HCT116 (cell line): Measurements from ENCODE around the gene NLRP1. TPM values are rescaled to one million over a fixed set of nuclear protein-coding genes. Genes with fewer than 3 reads are reported as not detected.

Experiments
- ATAC-seq: fragments of 200-7000 bp; cut with Tn5 transposase; 2 replicates; pipeline ENCODE4 v1.9.1; 2020; ENCODE audit warnings: mild to moderate bottlenecking, moderate library complexity
- BruUV-seq: library from RNA; stranded (reverse); fragments of 400-500 nt; replicated peaks from 2 replicates; lab custom pipeline; 2021; lab: Mats Ljungman, UMichigan
- CTCF ChIA-PET: fragments of 300-600 bp; sonication (Branson Sonifier 250); formaldehyde crosslinking; loops from one replicate; lab custom pipeline; 2021; ENCODE audit warnings: antibody characterized with exemption; lab: Charles Lee
- POLR2A ChIA-PET: fragments of 300-600, 350-600 bp; sonication (Branson Sonifier 250); formaldehyde crosslinking; loops from one replicate; lab custom pipeline; 2021; ENCODE audit warnings: antibody characterized with exemption; lab: Charles Lee
- RAD21 ChIA-PET, 2 experiments: fragments of 300-600 bp; sonication (Branson Sonifier 250); formaldehyde crosslinking; loops; one replicate each; lab custom pipeline; 2023; ENCODE audit warnings: low total read pairs in 2 of 2; ENCODE audit not compliant: uncharacterized antibody in 2 of 2, unreplicated experiment in 2 of 2, low non-redundant PET in 1 of 2; lab: Charles Lee
- DNase-seq: peaks from one replicate; pipeline ENCODE4 v3.0.0-alpha.2; 2010; ENCODE audit warnings: low read depth, low spot score
- H2AFZ ChIP-seq: fragments of 200-600 bp; shearing (Covaris generic), sonication (generic); 2 replicates; pipeline ENCODE4 v1.6.1; 2017; ENCODE audit warnings: low read depth, mixed run types, mixed read lengths, antibody characterized with exemption, low read length; ENCODE audit not compliant: poor library complexity, severe bottlenecking
- H3K27ac ChIP-seq: 2 replicates; pipeline ENCODE4 v1.5.1; 2012; ENCODE audit warnings: low read depth, low read length
- H3K27me3 ChIP-seq: fragments of 200-600 bp; sonication (generic); 2 replicates; pipeline ENCODE4 v1.6.1; 2016; ENCODE audit warnings: mixed run types, low read length, mixed read lengths; ENCODE audit not compliant: insufficient read depth
- H3K36me3 ChIP-seq, 2 experiments: fragments of 200-500 bp in 1 of 2; fragments of 200-600 bp in 1 of 2; sonication (Bioruptor generic) in 1 of 2; sonication (generic) in 1 of 2; 2 replicates each; pipeline versions ENCODE4 v1.5.1 to v1.6.1; 2014 to 2016; ENCODE audit warnings: low read length in 2 of 2, inconsistent platforms in 1 of 2, mixed read lengths in 1 of 2, mixed run types in 1 of 2; ENCODE audit not compliant: insufficient read depth in 2 of 2, control insufficient read depth in 1 of 2
- H3K4me1 ChIP-seq, 2 experiments: fragments of 200-600 bp in 1 of 2; sonication (generic) in 1 of 2; 2 replicates each; pipeline versions ENCODE4 v1.5.1 to v1.6.1; 2012 to 2017; ENCODE audit warnings: low read length in 2 of 2, inconsistent platforms in 1 of 2, mild to moderate bottlenecking in 1 of 2, mixed read lengths in 1 of 2, mixed run types in 1 of 2, moderate library complexity in 1 of 2; ENCODE audit not compliant: insufficient read depth in 2 of 2, control insufficient read depth in 1 of 2
- H3K4me2 ChIP-seq: fragments of 200-600 bp; sonication (generic); 2 replicates; pipeline ENCODE4 v1.6.1; 2017; ENCODE audit warnings: mixed run types, low read length, mixed read lengths
- H3K4me3 ChIP-seq, 2 experiments: fragments of 200-600 bp in 1 of 2; sonication (generic) in 1 of 2; replicated peaks in 1 of 2; 2 replicates each; pipeline ENCODE4 v1.5.1; 2011 to 2016; ENCODE audit warnings: low read length in 2 of 2, control low read depth in 1 of 2, low read depth in 1 of 2, mild to moderate bottlenecking in 1 of 2, mixed read lengths in 1 of 2, mixed run types in 1 of 2
- H3K79me2 ChIP-seq: fragments of 200-600 bp; sonication (generic); 2 replicates; pipeline ENCODE4 v1.6.1; 2017; ENCODE audit warnings: mild to moderate bottlenecking, mixed run types, low read length, moderate library complexity, mixed read lengths; ENCODE audit not compliant: insufficient read depth
- H3K9ac ChIP-seq: fragments of 200-600 bp; sonication (generic); 2 replicates; pipeline ENCODE4 v1.6.1; 2016; ENCODE audit warnings: low read length, mixed read lengths
- H3K9me2 ChIP-seq: fragments of 200-600 bp; sonication (generic), shearing (Covaris generic); 2 replicates; pipeline ENCODE4 v1.6.1; 2017; ENCODE audit warnings: mixed run types, mild to moderate bottlenecking, moderate library complexity; ENCODE audit not compliant: insufficient read depth
- H3K9me3 ChIP-seq, 2 experiments: fragments of 200-500 bp in 1 of 2; fragments of 200-600 bp in 1 of 2; sonication (Bioruptor generic) in 1 of 2; sonication (generic) in 1 of 2; 2 replicates each; pipeline ENCODE4 v1.6.1; 2014 to 2017; ENCODE audit warnings: low read length in 2 of 2, mixed read lengths in 2 of 2, inconsistent platforms in 1 of 2, low read depth in 1 of 2, mild to moderate bottlenecking in 1 of 2, mixed run types in 1 of 2, moderate library complexity in 1 of 2; ENCODE audit not compliant: control insufficient read depth in 1 of 2, insufficient read depth in 1 of 2
- H4K20me1 ChIP-seq: fragments of 200-600 bp; sonication (generic), shearing (Covaris generic); 2 replicates; pipeline ENCODE4 v1.6.1; 2017; ENCODE audit warnings: mixed run types, mild to moderate bottlenecking, moderate library complexity; ENCODE audit not compliant: insufficient read depth
- ATF3 ChIP-seq: IDR thresholded peaks from 2 replicates; pipeline ENCODE4 v1.6.1; 2012
- ELF1 ChIP-seq: IDR thresholded peaks from 2 replicates; pipeline ENCODE4 v1.6.1; 2012; ENCODE audit warnings: low read depth, borderline replicate concordance
- EZH2 ChIP-seq: fragments of 200-600 bp; sonication (generic); IDR thresholded peaks from 2 replicates; pipeline ENCODE4 v1.6.1; 2017; ENCODE audit warnings: antibody characterized with exemption, mixed run types
- POLR2A ChIP-seq: IDR thresholded peaks from 2 replicates; pipeline ENCODE4 v1.7.0; 2011; ENCODE audit warnings: borderline replicate concordance; ENCODE audit not compliant: insufficient read depth, insufficient read length; ENCODE audit errors: extremely low read depth
- POLR2AphosphoS5 ChIP-seq: IDR thresholded peaks from 2 replicates; pipeline ENCODE4 v1.6.1; 2011; ENCODE audit warnings: mild to moderate bottlenecking, low read depth, low read length, moderate library complexity
- REST ChIP-seq: IDR thresholded peaks from 2 replicates; pipeline ENCODE4 v1.6.1; 2012; ENCODE audit warnings: low read depth
- SRF ChIP-seq: IDR thresholded peaks from 2 replicates; pipeline ENCODE4 v1.6.1; 2012; ENCODE audit warnings: low read depth
- TCF7L2 ChIP-seq: IDR thresholded peaks from 2 replicates; pipeline ENCODE4 v1.7.0; 2011; ENCODE audit warnings: borderline replicate concordance, inconsistent platforms; ENCODE audit not compliant: insufficient read depth, insufficient read length; ENCODE audit errors: extremely low read depth
- ZFX ChIP-seq: fragments of 450-650 bp; IDR thresholded peaks from 2 replicates; pipeline ENCODE4 v1.6.1; 2017
- ZNF274 ChIP-seq: fragments of 200-500 bp; sonication (Bioruptor generic); IDR thresholded peaks from 2 replicates; pipeline ENCODE4 v1.6.1; 2014; ENCODE audit warnings: mild to moderate bottlenecking, low read depth, low read length, inconsistent platforms
- intact Hi-C: fragments of 100-400 bp; cut with micrococcal nuclease; formaldehyde crosslinking; loops from 2 replicates; pipeline ENCODE4 v1.10.0; 2022
- total RNA-seq: library from RNA; stranded (reverse); gene quantifications from one replicate; pipeline ENCODE4 v1.2.1, GENCODE V29; 2021; ENCODE audit not compliant: unreplicated experiment
- TF ChIP-seq, protein P1 (sequence below), 3 experiments: fragments of 200-600 bp in 1 of 3; sonication (generic) in 1 of 3; IDR thresholded peaks in 2 of 3; conservative IDR thresholded peaks in 1 of 3; 2 replicates each; pipeline ENCODE4 v1.5.1; 2012 to 2017; ENCODE audit warnings: low read depth in 2 of 3, low read length in 2 of 3, antibody characterized with exemption in 1 of 3, borderline replicate concordance in 1 of 3, control low read depth in 1 of 3, mild to moderate bottlenecking in 1 of 3, mixed read lengths in 1 of 3, mixed run types in 1 of 3, moderate library complexity in 1 of 3; ENCODE audit not compliant: insufficient read depth in 1 of 3
- TF ChIP-seq, protein P2 (sequence below): IDR thresholded peaks from 2 replicates; pipeline ENCODE4 v1.6.1; 2012

The NLRP1 gene
- total RNA-seq, 1 experiment from 2014 or later, result 7.2 TPM

GRCh38 chr17:5533486-5534315 lies 50.6 kb downstream of the NLRP1 start (continued):
- TF ChIP-seq ZNF274, result no peak

GRCh38 chr17:5532581-5532980 lies 51.7 kb downstream of the NLRP1 start:
- ChIA-PET POLR2A (no interaction called here), RAD21 (no interaction called here), CTCF (no interaction called here)
- no peak for ATAC-seq
- H3K27me3 ChIP-seq, result no peaks in the 10 kb centered on the region
- H3K9ac ChIP-seq, result no peak overlapping the region
- H3K9me2 ChIP-seq, result no peaks in the 10 kb centered on the region
- TF ChIP-seq, protein P1, sequence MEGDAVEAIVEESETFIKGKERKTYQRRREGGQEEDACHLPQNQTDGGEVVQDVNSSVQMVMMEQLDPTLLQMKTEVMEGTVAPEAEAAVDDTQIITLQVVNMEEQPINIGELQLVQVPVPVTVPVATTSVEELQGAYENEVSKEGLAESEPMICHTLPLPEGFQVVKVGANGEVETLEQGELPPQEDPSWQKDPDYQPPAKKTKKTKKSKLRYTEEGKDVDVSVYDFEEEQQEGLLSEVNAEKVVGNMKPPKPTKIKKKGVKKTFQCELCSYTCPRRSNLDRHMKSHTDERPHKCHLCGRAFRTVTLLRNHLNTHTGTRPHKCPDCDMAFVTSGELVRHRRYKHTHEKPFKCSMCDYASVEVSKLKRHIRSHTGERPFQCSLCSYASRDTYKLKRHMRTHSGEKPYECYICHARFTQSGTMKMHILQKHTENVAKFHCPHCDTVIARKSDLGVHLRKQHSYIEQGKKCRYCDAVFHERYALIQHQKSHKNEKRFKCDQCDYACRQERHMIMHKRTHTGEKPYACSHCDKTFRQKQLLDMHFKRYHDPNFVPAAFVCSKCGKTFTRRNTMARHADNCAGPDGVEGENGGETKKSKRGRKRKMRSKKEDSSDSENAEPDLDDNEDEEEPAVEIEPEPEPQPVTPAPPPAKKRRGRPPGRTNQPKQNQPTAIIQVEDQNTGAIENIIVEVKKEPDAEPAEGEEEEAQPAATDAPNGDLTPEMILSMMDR (IDR thresholded peaks at IDR 0.05 in 2 of 3, conservative IDR thresholded peaks at IDR 0.05 in 1 of 3; ENCODE audit: borderline replicate concordance in 1 of 3, insufficient read depth in 1 of 3, low read depth in 2 of 3, low read length in 2 of 3), result no peak
- no peak for TF ChIP-seq POLR2A
- intact Hi-C loops, result no loop called here
- DNase-seq, result no peak
- H3K79me2 ChIP-seq, result no peaks in the 10 kb centered on the region
- H3K36me3 ChIP-seq, result no peaks in the 10 kb centered on the region
- no peak overlapping the region for H3K27ac ChIP-seq
- H2AFZ ChIP-seq, result no peak overlapping the region
- no peak overlapping the region for H3K4me3 ChIP-seq
- no peak overlapping the region for H3K4me2 ChIP-seq
- no TSS peak for BruUV-seq
- no peaks in the 10 kb centered on the region for H3K9me3 ChIP-seq
- peaks cover 0 to 2% of the 10 kb centered on the region in 2 experiments; a peak in 2 of 4 replicates for H3K4me1 ChIP-seq
- no peaks in the 10 kb centered on the region for H4K20me1 ChIP-seq

DNA sequence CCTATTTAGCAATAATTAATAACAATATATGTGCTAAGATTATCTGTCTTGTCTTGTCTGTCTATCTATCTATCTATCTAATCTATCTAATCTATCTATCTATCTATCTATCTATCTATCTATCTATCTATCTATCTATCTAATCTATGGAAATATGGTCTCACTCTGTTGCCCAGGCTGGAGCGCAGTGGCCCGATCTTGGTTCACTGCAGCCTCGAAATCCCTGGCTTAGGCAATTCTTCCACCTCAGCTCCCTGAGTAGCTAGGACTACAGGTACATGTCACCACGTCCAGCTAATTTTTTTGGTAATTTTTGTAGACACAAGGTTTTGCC lies 53.3 kb downstream of the NLRP1 start:
- H3K4me2 ChIP-seq, result no peak overlapping the region
- DNase-seq, result no peak
- H4K20me1 ChIP-seq, result no peaks in the 10 kb centered on the region
- H3K27ac ChIP-seq, result no peak overlapping the region
- H3K79me2 ChIP-seq, result no peaks in the 10 kb centered on the region
- RAD21 ChIA-PET, result no interaction called here
- H3K4me1 ChIP-seq, result peaks cover 12 to 17% of the 10 kb centered on the region in 2 experiments
- intact Hi-C loops, result no loop called here
- no peaks in the 10 kb centered on the region for H3K27me3 ChIP-seq
- no TSS peak for BruUV-seq
- H3K9me2 ChIP-seq, result no peaks in the 10 kb centered on the region
- H2AFZ ChIP-seq, result no peak overlapping the region
- ATAC-seq, result no peak
- no peak overlapping the region for H3K4me3 ChIP-seq
- no peaks in the 10 kb centered on the region for H3K36me3 ChIP-seq
- POLR2A ChIA-PET, result no interaction called here
- no peak overlapping the region for H3K9ac ChIP-seq
- CTCF ChIA-PET, result no interaction called here
- H3K9me3 ChIP-seq, result no peaks in the 10 kb centered on the region
- TF ChIP-seq SRF (no peak), ZNF274 (no peak), ATF3 (no peak), TCF7L2 (no peak), POLR2AphosphoS5 (no peak), REST (no peak), ELF1 (no peak), ZFX (no peak), EZH2 (no peak)
- TF ChIP-seq, protein P2, sequence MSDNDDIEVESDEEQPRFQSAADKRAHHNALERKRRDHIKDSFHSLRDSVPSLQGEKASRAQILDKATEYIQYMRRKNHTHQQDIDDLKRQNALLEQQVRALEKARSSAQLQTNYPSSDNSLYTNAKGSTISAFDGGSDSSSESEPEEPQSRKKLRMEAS, result no peak
